OCI-LY3 (cell line): ENCODE data around the gene NFATC2IP.

ENCODE experiments used
- EZH2phosphoT487 ChIP-seq: fragments of 200-600 bp; shearing (Covaris generic); IDR thresholded peaks from 2 replicates; pipeline ENCODE4 v1.6.1; 2018; ENCODE audit warnings: antibody characterized with exemption, mixed run types, low read depth
- TF ChIP-seq, protein P1 (sequence below): fragments of 200-600, 300-600 bp; sonication (generic); IDR thresholded peaks from 2 replicates; pipeline ENCODE4 v1.5.1; 2014; ENCODE audit warnings: antibody characterized with exemption, low read length, low read depth

DNA sequence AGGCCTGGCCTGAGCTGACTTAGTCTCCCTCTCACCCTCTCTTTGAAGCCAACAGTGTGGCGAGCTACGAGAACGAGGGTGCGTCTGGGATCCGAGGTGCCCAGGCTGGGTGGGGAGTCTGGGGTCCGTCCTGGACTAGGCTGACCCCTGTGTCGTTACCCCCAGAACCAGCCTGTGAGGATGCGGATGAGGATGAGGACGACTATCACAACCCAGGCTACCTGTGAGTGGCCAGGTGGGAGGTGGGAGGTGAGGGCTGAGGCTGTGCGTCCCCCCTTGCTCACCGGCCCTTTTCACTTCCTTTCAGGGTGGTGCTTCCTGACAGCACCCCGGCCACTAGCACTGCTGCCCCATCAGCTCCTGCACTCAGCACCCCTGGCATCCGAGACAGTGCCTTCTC is 35.8 kb downstream of the NFATC2IP start:
- TF ChIP-seq, protein P1, sequence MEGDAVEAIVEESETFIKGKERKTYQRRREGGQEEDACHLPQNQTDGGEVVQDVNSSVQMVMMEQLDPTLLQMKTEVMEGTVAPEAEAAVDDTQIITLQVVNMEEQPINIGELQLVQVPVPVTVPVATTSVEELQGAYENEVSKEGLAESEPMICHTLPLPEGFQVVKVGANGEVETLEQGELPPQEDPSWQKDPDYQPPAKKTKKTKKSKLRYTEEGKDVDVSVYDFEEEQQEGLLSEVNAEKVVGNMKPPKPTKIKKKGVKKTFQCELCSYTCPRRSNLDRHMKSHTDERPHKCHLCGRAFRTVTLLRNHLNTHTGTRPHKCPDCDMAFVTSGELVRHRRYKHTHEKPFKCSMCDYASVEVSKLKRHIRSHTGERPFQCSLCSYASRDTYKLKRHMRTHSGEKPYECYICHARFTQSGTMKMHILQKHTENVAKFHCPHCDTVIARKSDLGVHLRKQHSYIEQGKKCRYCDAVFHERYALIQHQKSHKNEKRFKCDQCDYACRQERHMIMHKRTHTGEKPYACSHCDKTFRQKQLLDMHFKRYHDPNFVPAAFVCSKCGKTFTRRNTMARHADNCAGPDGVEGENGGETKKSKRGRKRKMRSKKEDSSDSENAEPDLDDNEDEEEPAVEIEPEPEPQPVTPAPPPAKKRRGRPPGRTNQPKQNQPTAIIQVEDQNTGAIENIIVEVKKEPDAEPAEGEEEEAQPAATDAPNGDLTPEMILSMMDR, result no peak
- TF ChIP-seq EZH2phosphoT487, result no peak
